Left hindlimb (tissue), 1 donor: Measurements from ENCODE around the gene PTPRC.

Source experiments
- DNase-seq: peaks from one replicate; pipeline ENCODE4 v3.0.0-alpha.2; 2018

PTPRC gene

DNA sequence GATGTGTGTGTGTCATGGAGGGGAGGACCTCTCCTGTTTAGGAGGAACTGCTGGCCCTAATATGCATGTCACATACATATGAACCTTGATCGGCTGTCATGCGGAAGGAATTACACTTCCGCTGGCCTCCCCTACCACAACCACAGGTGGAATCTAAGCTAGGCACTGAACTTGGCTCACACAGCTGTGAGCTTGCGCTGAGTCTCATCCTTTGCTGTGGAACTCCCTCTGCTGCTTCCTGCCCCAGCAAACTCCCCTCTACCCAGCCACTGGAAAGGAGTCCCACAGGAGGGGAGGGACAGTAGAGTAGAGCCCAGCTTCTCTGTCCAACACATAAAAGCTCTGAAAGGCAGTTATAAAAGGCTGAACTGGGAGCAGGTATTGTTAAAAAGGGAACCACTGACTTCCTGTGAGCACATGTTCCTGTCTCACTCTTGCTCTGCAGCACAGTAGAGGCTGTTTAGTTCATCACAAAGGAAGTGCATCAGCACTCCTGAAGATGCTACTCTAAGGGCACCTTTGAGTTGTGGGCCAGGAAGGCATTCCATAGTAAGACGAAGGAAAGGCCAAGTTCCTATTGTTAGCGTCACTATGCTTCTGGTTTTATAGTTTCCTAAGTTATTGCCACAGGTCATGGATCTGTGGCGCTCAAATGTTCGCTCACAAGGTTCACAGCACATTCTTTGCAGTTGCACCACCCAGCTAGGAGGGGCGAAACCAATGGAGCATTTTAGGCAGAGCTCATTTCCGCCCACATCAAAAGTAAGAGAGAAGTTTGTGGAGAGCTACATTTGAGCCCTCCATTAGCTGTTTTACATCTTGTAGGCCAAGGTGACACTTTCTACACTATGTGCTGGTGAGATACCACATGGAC lies 17.7 kb upstream of the PTPRC start:
- no peak for DNase-seq

DNA sequence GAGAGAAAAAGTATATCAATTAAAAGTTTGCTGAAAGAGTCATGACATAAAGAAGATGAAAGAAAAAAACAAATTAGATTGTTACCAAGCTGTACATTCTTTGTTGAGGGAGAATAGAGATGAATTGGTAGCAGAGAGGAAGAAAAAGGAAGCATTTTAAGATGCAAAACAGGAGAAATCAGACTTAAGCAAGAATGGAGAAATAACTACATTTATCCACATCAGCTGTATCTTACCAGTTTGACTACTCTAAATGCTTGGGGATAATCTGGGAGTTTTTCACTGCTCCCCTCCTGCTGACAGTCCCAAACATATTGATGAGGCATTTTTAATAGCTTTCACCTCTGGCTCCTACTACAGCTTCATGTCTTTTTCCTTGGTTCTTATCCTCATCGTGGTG lies 16.8 kb upstream of the PTPRC start:
- DNase-seq, result no peak

DNA sequence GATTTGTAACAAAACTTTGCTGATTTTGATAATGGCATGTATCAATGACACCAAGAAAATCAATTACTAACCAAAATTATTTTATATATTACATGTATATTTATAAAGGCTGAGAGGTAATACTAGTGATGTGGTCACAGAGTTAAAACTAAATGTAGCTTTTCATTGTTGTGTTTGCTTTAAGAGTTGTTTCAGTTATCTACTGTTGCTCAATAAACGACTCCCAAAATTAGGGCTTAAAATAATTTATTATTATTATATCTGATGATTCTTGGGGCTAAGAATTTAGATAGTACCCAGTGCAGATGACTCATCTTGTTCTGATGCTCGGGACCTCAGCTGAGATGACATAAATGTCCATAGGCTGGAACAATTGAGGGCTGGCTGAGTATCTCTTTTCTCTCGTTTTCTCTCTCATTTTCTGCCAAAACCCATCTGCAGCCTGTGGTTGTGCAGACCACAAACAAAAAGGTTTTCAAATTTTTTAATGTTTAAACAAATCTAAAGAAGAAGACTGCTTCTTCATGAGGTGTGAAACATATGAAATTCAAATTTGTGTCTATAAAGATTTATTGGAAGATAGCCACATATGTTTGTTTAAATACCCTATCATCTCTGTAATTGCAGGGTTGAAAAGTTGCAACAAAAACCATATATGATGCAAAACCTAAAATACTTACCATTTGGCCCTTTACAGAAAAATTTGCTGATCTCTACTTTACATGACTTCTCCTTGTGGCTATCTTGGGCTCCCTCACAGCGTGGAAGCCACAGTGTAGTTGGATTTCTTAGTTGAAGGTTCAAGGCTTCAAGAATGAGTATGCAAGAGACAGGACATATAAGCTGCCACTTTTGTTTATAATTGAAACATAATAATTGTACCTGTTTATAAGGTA lies 14.8 kb upstream of the PTPRC start:
- no peak for DNase-seq

DNA sequence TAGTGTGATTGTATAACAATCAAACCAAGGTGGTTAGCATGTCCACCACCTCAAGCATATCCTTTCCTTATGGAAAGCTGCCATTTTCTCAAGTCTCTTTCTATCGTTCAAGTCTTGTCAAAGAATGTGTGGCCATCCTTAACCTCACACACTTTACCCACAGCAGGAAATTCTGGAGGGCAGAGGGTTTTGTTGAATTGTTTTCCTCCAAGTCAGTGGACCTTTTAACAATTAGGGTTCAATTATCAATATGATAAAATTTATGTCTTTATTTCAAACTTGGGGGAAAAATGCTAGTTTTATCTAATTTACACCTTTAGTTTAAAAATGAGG lies 14.2 kb upstream of the PTPRC start:
- DNase-seq, result no peak

DNA sequence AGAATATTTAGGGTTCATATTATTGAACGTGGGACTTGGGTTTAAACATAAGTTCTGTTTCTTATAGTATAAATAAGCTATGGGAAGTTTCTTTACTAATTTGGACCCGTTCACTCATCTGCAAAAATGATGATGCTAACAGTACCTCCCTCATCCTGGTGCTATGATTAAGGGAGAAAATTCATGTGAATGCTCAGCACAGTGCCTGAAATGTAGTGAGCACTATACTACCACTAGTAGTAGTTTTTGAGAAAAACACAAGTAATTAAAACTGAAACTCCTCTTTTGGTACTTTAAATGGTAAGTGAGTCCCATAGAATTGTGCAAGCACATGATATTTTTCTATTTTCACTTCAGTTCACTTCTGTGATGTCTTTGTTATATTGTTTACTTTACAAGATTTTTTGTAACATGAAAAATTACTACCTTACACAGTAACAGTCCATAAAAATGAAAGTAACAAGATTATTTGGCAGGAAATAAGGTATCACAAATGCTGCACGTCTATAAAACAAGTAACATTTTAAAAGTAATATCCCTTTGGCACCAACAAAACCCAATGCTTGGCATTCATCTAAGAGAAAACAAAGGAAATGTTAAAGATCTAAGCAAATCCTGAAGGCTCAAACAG lies 11.3 kb upstream of the PTPRC start:
- no peak for DNase-seq

DNA sequence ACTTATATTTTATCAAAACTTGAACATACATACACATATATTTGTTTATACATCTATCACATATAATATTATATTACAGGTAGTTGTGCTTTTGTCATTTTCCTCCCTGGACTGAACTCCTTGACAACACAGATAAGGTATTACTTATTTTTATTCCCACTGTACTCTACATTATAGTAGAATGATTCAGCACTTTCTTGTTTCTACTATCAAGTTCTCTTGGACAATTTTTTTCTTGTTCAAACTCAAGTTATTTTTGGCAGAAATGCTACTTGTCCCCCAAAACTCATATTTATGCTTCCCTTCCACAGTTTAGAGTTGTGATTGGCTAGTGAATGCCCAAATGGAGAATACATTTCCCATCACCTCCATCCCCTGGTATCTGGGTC lies 10.8 kb upstream of the PTPRC start:
- DNase-seq, result no peak

DNA sequence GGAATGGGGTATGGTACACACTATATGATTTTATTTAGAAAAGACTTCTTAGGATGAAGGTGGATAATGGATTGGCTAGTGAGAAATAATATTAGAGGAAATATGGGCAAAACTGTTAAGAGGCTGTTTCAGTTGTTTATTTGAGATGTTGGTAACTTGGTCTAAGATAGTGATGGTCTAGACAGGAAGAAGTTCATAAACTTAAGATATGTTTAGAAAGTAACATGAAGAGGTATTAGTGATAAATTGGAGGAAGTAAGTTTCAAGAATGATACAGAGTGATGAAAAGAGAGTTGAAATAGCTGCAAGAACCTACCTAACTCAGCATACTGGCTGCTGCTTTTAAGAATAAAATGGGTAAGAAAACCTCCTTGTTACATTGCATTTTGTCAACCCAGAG lies 9.2 kb upstream of the PTPRC start:
- no peak for DNase-seq

DNA sequence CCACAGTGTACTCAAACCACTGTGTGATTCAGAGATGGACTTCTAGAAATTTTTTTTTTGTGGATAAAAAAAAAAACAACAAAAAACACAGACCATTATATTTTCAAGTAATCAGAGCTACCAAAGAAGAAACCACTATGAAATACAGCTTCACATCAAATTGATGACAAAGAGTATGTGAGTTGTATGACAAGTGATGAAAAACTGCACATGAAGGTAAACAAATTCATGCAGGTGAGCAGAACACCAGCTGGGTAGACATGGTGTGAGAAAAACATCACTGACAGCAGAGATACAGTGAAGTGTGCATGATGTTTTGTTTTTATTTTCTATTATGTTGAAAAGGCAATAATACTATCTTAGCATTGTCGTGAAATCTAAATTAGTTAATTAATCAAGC lies 8.0 kb upstream of the PTPRC start:
- no peak for DNase-seq

DNA sequence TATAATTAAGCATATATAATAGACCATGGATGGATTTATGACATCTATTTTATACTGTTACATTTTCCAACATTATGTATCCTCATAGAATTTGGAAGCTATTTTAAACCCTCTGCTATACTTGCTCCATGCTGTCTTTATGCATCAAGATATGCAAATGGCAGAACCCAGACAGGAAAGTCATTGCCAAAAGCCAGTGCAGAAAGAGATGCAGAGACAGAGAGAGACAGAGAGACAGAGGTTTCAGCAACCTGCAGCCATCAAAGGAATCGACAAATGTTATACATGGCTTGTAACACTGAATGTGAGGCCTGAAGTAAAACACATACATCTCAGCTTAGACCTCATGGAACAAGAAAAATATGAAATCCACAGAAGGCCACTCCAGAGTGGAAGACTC lies 7.5 kb upstream of the PTPRC start:
- no peak for DNase-seq

DNA sequence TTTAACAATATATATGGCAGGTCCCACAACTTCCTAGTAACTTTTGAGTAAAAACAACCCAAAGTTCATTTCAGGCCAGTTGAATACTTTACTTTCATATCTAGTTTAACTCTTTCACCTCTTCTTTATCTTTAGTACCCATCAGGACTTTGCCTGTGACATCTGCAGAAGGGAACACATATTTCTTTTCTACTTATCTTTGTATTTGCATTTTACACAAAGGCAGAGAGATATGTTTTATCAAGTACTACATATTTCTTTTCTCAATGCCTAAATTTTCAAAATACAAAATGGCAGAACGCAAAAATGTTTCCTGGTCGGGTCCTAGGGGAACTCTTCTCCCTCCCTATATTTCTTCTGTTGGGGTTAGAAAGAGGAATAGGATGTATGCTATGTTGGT lies 6.8 kb upstream of the PTPRC start:
- no peak for DNase-seq

DNA sequence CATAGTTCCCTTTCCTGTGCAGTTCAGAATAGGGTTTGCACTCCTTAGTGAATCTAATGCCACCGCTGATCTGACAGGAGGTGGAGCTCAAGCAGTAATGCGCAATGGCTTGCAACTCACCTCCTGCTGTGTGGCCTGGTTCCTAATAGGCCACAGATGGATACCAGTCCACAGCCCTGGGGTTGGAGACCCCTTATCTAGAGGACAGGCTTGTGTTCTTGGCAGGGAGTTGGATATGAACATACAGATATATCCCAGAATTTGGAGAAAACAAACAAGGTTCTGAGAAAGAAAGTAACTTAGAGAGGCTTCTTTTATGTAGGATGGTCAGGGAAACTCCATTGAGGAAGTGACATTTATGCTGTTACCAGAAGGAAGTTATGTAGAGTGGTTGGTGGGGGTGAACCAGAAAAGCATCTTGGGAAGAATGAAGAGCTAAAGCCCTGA lies 5.1 kb upstream of the PTPRC start:
- DNase-seq, result no peak

DNA sequence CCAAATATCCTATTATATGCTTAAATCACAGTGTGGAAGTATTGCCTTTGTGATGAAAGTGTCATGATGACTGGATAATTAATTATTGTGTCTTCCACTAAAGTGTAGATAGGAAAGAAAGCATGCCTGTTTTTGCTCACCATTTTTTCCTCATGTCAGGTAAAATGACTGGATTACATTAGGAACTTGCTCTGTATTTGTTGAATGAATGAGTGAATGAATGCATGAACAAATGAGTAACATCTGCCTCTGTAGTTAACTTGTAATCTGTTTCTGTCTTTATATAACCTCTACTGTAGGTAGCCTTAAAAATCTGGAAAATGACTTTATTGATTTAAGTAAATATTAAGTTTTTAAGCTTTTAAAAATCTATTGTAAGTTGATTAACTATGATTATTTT lies 2.9 kb upstream of the PTPRC start:
- no peak for DNase-seq

DNA sequence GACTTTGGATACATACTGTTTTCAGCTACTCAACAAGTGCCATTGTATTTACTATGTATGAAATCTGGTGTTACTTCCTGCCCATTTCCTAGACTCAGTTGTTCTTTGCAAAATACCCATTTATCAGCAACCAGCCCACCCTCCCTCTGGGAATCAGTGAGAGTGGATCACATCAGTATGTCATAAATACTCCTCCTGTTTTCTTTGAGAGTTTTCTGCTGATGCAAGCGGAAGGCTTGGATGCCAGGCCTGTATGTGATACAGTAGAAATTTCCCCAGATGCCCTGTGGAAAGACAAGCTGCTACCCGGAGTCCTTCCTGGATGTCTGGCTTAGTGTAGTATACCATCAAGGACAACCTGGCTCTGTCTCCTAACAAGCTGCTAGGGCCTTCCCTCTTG lies 2.4 kb upstream of the PTPRC start:
- no peak for DNase-seq

DNA sequence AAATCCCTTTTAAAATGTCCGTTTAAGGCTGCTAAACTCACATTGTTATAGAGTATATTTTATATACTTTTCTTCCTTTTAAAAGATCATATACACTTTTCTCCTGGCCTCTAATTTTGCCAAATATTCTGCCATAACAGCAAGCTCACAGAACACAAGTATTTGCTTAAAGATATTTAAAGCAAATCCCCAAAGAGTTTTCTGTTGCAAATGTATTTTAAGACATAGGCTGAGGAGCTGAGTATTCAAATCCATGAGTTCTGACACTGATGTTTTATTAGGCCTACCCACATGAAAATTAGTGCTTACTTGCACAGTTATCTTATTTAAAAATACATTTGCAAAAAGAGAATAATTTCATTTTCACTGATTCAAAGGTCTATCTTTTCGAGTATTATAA lies 1.7 kb upstream of the PTPRC start:
- DNase-seq, result no peak

DNA sequence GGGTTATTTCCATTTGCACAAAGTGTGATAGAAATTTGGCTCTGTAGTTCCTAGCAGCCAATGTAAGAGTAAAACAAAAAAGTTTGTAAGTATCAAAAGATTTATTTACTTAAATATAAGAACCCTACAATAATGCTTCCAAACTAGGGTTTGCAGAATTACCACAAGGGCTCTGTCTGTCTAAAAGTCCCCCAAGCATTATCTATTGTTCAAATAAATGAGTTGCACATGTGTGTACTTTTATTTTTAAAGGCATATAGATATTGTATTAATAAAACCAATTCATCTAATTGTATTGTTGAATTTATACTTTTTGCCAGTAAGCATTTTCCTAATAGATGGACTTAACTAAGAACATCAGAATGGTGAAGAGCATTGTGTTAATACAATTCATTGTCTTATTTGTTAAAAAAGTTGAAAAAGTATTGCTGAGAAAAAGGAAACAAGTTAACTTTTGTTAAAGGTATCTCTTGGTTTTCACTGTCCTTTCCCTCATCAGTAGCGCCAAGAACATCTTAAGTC lies 863 bp upstream of the PTPRC start:
- DNase-seq, result no peak

DNA sequence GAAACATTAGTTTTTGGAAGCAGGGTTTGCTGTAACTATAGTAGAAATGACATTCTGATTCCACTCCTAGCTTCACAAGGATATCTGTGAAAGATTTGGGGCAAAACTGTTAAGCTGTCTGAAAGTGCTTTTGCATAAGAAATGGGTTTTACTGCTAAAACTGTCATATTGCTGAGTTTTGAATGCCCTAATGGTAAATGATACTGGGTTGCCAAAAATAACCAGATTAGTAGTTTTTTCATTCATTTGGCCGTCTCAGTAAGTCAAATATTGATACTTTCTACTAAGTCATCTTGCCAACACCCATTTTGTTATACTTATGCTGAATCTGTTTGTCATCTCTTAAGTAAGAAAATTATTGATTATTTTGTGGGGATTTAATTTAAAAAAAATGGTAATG lies 399 bp upstream of the PTPRC start:
- no peak for DNase-seq

DNA sequence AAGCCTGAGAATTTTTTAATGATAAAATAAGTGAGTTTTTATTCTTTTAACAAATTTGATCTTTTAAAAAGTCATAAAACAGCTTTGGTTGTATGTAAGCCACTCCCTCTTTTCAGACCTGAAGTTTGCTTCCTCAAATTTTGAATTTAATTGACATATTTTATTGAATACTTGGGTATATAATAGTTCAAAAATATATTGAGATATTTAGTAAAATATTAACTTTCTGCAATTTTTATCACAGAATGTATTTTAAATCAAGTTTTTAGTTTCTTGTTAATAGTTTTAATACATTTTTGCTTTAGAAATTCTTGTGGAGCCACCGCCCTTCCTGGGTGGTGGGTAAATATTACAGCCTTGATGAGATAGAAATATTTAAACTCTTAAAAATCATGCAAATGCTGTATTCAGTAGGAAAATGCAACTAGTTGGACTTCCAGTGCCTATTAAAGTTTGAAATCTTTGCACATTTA lies 867 bp downstream of the PTPRC start:
- no peak for DNase-seq

DNA sequence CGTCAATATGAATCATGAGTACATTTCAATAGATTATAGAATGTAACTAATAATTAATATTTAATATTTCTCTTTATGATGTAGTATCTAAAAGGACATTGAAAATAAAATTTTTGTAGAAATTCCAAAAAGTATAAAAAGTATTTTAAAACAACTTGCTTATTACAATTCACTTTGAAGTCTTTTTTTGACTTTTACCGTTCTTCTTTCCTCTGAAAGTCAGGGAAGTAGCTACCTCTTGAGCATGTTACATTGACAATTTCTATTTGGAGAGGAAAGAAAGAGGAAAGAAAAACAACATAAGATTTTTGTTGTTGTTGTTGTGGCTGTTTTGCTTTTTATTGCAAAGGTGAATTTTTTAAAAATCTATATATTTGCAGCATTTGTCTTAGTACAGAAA lies 1.3 kb downstream of the PTPRC start:
- DNase-seq, result no peak

DNA sequence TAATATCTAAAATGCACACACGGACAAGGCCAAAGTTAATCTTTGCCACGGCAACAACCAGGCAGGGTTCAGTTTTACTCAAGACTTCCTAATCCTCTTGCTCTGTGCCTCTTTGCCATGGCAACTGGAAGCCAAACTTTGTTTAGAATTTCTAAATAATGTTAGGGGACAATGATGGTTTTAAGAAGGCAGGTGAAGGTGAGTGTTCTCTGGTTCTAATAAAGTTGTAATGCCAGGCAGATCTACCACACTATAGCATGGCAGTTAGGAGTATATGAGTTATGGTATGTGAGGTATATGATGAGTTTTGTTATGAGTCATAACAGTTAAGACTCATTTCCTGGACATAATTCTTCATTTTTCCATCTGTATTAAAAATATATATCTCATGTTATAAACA lies 2.7 kb downstream of the PTPRC start:
- DNase-seq, result no peak

DNA sequence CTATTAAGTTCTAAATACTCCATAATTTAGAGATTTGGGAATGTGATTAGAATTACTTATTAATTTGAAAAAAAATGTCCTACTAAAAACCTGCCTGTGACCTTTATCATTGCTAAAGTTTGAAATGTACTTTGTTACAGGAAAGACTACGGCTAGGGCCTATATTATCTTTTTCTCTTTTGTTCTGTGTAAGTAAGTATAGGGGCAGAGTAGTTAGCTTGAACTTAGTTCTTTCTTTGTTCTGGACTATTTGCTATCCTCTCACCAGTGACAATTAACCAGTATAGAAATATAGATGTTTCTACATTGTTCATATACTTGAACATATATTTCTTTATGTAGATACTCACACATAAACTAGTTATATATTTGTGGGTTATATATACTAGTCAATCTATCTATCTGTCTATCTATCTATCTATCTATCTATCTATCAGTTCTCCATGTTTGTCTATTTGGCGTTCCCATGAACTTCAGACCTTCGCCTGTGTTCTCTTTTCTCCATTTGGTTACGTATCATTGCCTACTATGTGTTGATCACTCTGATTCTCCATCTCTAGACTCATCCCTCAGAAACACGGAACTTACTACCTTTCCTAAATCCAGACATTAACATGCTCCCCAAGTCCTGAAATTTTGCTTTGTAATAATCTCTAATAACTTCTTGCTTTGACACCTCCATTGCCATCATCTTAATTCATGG lies 3.3 kb downstream of the PTPRC start:
- no peak for DNase-seq

DNA sequence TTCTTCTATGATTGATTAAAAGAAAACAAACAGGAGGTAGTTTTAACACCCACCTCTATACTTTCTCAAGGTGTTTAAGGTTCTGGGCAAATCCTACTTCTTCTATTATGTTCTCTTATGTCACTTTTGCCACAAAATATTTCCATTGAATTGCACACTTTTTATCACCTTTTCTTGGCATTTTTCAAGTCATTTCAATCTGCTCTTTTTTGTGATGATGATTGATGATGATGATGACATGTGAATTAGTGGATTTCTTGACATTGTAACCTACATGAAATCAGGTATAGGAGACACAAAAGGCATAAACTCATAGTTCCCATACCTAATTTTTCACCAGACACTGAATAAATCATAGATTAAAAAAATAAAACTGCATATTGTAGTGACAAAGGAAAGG lies 4.1 kb downstream of the PTPRC start:
- no peak for DNase-seq

DNA sequence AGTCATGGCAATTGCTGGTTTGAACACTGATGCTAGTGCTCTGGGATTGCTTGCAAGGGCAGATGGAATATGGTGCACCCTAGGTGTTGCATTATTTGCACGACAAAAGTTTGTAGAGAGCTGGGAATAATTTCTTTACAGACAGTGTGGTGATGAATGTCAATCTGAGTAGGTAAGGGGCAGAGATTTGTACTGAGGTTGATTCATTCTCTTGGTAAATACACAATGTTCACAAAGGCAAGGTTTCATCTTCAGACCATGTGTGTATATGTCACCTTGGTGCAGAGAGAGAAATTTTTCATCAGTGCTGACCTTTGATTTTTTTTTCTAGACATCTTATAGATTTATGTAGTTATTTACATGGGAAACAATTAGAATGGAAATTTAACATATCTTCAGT lies 5.0 kb downstream of the PTPRC start:
- no peak for DNase-seq

DNA sequence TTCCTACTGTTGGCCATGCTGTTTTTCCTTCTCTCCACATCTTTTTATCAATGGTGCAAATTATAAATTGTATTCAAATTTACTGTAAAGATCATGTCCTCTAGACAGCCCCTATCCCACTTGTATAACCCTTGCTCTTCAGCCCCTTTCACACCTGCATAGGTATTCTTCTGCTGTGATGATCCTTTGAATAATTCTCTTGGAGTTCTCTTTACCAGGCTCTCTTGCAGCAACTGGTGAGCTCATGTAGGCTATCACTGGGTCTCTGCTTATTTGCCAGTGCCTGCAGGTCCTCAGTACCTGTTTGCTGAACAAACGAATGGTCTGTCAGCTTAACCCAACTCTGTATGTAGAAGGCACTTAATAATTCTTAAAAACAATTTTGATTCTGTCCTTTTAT lies 8.2 kb downstream of the PTPRC start:
- no peak for DNase-seq
